NCI-H2107 treated with DMSO at 0.1 percent for 48 hours (cell line): ENCODE data around the gene VAT1L.

Experiments used
- DNase-seq: peaks from one replicate; lab custom pipeline; 2025; ENCODE audit not compliant: unreplicated experiment; lab: John Stamatoyannopoulos, UW

Gene VAT1L

GRCh38 chr16:77868052-77868451 lies 79.7 kb downstream of the VAT1L start:
- DNase-seq, result no peak

GRCh38 chr16:77868478-77868877 lies 80.1 kb downstream of the VAT1L start:
- DNase-seq, result no peak

GRCh38 chr16:77869997-77870813 lies 81.8 kb downstream of the VAT1L start:
- DNase-seq, result no peak

DNA sequence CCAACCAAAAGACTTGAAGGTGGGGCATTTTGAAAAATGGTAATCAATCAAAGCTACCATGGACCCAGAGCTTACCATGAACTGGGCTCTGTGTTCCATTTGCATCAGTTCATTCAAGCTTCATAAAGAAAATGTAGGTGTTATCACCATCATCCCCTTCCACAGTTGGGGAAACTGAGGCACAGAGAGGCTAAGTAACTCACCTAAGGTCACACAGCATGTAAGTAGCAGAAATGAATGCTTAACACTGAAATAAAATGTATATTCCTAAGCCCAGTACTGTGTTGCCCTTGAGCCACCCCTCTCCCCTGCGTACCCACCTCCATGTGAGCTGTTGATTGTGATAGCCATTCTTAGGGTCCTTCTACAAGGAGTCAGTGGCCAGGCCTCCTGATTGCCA lies 83.6 kb downstream of the VAT1L start:
- DNase-seq, result no peak

DNA sequence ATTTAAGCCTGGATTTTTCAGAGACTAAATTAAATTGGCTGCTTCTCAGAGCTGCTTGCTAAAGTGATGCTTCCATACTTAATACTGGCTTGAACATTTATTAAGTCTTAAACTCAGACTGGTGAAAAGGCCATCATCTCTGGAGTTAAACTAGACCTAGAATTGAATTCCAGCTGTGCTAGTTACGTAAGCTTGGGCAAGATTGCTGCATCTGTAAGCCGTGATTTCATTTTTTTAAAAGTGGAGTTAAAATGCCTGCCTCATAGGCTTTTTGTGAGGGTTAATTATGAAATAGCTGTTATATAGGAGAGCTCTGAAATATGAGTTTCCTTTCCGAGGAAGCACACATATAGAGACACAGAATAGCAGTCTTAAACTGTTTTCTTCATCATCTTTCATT lies 84.7 kb downstream of the VAT1L start:
- no peak for DNase-seq

DNA sequence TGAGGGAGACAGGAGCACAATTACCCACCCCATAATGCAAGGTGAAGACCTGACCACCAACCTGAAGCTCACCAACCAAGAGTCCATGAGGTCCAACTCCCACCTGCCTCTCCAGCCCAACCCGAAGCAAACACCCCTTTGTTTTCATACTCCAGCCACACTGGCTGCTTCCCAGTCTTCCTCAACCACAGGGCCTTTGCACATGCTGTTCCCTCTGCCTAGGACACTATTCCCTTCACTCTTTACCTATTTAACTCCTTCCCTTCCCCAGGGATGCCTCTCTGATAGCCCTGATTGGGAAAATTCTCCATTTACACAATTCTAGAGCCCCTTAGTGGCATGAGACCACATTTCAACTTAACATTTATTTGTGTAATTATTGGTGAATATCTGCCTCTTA lies 86.0 kb downstream of the VAT1L start:
- no peak for DNase-seq

- no peak for DNase-seq
Observed at GRCh38 chr16:77876776-77877175, 88.4 kb downstream of the VAT1L start.

GRCh38 chr16:77877712-77878347 lies 89.5 kb downstream of the VAT1L start:
- DNase-seq, result no peak

GRCh38 chr16:77881355-77882030 lies 93.1 kb downstream of the VAT1L start:
- peak; percentile 3 for DNase-seq

- DNase-seq, result no peak
Observed at GRCh38 chr16:77882358-77882757, 94.0 kb downstream of the VAT1L start.

DNA sequence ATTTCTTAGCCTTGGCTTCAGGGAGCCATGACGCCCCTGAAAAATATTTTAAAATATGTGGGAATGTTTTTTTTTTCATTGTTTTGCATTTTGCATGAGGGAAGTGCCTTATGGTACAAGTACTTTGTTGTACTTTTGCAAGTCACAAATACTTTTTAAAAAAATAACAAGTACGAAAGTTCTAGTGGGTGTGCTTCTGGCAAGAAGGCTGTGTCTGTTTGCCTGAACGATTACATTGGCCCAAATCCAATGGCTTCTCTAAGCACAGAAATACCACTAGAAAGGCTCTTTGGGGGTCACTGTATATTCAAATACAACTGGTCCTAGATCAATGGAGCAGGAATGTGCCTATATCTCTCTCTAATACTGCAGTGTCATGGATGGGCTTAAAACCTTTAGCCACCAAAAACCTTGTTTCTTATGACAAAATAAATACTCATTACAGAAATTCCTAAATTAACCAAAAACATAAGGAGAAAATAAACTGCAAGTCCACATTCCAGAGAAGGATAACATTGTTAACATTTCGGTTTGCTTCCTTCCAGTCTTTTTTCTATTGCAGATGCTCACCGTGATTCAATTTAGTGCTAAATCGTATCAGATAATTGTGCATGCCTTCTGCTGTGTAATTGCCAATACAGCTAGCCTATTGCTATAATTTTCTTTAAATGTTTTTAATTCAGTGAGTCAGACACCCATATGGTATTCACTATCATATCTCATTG lies 97.4 kb downstream of the VAT1L start:
- DNase-seq, result no peak

GRCh38 chr16:77888871-77889270 lies 100.5 kb downstream of the VAT1L start:
- DNase-seq, result no peak

- DNase-seq, result no peak
Observed at GRCh38 chr16:77890075-77890474, 101.7 kb downstream of the VAT1L start.

- no peak for DNase-seq
Observed at GRCh38 chr16:77894162-77894561, 105.8 kb downstream of the VAT1L start.

- no peak for DNase-seq
Observed at GRCh38 chr16:77895962-77896361, 107.6 kb downstream of the VAT1L start.

- peak; percentile 67 for DNase-seq
Observed at GRCh38 chr16:77896415-77897128, 108.2 kb downstream of the VAT1L start.

DNA sequence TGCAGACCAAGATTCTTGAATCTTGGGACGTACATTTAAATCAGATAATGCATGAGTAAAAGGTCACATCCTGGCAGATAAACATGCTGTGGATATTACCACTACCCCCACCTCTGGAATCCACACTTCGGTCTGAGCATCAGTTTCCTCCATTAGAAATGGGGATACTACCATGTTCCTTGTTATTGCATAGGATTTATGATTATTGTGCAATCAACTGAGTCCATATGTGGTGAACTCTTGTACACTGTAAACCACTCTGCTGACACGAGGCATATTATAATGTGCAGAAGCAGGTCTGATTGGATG lies 108.7 kb downstream of the VAT1L start:
- no peak for DNase-seq

DNA sequence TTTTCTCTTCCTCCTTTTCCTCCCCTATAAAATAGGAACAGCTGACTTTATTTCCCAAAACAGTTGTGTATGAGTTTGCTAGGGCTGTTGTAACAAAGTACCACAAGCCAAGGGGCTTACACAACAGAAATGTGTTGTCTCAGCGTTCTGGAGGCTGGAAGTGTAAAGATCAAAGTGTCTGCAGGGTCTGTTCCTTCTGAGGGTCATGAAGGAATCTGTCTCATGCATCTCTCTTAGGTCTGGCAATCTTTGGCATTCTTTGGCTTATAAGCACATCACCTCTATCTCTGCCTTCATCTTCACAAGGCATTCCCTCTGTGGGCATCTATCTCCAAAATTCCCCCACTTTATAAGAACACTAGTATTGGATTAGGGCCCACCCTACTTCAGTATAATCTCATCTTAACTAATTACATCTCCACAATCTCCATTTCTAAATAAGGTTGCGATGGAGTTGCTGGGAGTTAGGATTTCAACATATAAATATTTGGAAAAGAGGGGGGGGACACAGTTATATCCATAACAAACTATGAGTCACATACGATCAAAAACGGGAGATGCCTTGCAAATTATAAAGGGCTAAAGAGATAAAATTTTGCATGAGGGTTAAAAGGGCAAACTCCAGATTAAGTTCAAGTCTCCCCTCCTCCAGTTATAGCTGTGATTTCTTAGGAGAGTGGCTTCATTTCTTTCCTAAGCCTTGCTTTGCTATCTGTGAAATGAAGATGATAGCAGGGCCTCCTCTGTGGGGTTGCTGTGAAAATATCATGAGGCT lies 109.7 kb downstream of the VAT1L start:
- no peak for DNase-seq

DNA sequence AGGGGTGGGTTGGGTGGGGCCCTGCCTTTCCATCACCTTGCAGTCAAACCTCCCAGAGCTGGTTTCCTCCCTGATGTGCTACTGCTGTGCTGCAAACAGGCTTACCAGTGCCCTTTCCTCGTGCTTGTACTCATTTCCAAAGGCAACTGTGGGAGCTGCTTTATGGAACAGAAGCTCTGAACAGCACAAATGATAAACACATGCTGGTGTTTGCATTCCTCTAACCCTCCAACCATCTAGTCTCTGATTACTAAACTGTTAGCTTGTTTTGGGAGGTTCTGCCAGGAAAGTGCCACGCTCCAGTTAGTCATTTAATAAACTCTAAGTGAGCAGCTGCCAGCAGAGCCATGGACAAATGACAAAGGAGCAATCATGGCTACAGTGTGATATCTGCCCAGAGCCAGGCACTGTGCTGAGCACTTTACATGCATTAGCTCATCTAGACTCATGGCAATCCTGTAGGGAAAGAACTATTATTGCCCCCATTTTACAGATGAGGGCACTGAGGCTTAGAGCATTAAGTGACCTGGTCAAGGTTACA lies 110.4 kb downstream of the VAT1L start:
- DNase-seq, result peak; percentile 49

DNA sequence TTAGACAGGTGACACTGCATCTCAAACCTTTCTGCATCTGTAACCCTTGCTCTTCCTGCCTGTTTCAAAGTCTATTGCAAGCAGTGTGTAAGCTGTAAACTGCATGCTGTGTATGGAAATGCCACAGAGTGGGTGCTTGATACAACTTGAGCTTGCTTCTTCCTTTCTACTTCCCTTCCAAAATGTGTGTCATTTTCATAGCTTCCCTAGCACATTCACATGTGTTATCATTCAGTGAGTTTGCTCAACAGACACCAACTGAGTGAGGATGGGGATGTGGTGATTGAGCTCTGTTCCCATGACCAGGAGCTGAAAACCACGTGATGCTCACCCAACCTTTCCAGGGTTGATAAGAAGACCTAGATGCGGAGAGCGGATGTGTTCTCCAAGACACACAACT lies 111.1 kb downstream of the VAT1L start:
- no peak for DNase-seq
